ENCODE results near the gene COLEC12. TPM values are rescaled to one million over a fixed set of nuclear protein-coding genes. Genes with fewer than 3 reads are reported as not detected.

The COLEC12 gene
- total and polyA plus RNA-seq, 8 donors, result 32.9 to 124 (median 103) TPM

DNA sequence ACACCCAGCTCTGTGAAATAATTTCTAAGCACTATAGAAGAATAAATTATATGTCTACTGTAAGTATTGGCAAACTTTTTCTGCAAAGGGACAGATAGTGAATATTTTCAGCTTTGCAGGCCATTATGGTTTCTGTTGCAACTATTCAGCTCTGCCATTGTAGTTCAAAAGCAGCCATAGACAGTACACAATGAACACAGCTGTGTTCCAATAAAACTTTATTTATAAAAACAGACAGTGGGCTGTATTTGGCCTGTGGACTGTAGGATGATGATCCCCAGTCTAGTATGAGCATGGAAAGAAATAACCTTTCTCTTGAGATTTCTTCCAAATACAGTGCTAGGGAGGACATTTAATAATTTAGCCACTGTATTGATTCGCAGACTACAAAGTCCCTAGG, 197.5 kb downstream of the COLEC12 start:
- no peak overlapping the region for H3K27ac ChIP-seq
- H3K4me3 ChIP-seq, result no peak overlapping the region
- H3K36me3 ChIP-seq, result no peaks in the 10 kb centered on the region
- H3K9me3 ChIP-seq, result no peaks in the 10 kb centered on the region
- intact Hi-C loops (cut with DNase I), result loop anchor here in 1 of 2 donors (10.0 kb wide), 1 partner anchor 282 kb away; the partner anchor contains the start of gene CETN1
- H3K4me1 ChIP-seq, result no peaks in the 10 kb centered on the region
- TF ChIP-seq, protein P1, sequence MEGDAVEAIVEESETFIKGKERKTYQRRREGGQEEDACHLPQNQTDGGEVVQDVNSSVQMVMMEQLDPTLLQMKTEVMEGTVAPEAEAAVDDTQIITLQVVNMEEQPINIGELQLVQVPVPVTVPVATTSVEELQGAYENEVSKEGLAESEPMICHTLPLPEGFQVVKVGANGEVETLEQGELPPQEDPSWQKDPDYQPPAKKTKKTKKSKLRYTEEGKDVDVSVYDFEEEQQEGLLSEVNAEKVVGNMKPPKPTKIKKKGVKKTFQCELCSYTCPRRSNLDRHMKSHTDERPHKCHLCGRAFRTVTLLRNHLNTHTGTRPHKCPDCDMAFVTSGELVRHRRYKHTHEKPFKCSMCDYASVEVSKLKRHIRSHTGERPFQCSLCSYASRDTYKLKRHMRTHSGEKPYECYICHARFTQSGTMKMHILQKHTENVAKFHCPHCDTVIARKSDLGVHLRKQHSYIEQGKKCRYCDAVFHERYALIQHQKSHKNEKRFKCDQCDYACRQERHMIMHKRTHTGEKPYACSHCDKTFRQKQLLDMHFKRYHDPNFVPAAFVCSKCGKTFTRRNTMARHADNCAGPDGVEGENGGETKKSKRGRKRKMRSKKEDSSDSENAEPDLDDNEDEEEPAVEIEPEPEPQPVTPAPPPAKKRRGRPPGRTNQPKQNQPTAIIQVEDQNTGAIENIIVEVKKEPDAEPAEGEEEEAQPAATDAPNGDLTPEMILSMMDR (IDR thresholded peaks at IDR 0.05), result no peak
- DNase-seq, result no peak
- H3K27me3 ChIP-seq, result no peaks in the 10 kb centered on the region
- ATAC-seq, result no peak

DNA sequence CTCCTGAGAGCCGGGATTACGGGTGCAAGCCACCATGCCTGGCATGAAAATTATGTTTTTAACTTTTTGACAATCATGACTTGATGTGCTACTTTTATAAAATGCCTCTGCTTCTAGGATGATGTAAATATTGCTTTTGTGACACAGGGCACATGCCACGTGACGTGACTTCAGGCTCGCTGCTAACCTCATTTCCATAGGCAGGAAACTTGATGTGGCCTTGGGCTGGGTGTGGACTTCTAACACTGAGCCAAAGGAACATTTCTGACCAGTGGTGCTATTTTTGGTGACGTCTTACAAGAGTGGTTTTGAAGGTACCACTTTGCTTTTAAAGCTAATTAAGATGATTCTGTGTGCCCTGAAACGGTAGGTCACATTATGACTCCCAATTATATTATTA, 198.4 kb downstream of the COLEC12 start:
- H3K4me1 ChIP-seq, result no peaks in the 10 kb centered on the region

DNA sequence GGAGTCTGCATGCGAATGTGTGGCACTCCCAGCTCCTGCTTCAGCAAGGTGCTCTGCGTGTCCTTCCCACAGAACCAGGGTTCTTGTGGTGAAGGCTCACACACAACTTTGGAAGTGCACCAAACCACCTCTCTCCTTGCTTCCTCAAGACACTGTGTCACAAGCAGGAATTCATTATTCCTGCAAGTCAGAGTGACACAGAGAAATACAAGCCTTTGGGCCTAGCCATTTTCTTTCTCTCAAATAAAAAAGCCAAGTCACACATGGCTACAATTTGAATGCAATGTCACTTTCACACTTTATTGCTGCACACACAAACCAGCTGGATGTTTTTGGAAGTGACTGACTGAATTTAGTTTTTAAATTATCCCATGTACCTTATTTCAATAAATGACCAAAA, 202.6 kb downstream of the COLEC12 start:
- Histone ChIP-seq H3K27ac (no peak overlapping the region), H3K4me3 (no peak overlapping the region), H3K36me3 (no peaks in the 10 kb centered on the region), H3K27me3 (no peaks in the 10 kb centered on the region), H3K9me3 (no peaks in the 10 kb centered on the region), H3K4me1 (no peaks in the 10 kb centered on the region)
- DNase-seq (no peak), ATAC-seq (no peak)
- intact Hi-C loops (cut with DNase I), result loop anchor here in 1 of 2 donors (10.0 kb wide), 1 partner anchor 537 kb away; no protein-coding TSS in a partner anchor
- TF ChIP-seq, protein P1 (IDR thresholded peaks at IDR 0.05), result no peak

More for the DNA sequence above, 198.4 kb downstream of the COLEC12 start:
- ATAC-seq (no peak), DNase-seq (peak in 1 of 4 donors; percentile 21)
- Histone ChIP-seq H3K27me3 (no peaks in the 10 kb centered on the region), H3K36me3 (no peaks in the 10 kb centered on the region), H3K9me3 (no peaks in the 10 kb centered on the region), H3K4me3 (no peak overlapping the region), H3K27ac (no peak overlapping the region)
- intact Hi-C loops (cut with DNase I), result loop anchor here in 1 of 2 donors (10.0 kb wide), 1 partner anchor 283 kb away; the partner anchor contains the start of gene CETN1
- TF ChIP-seq, protein P1 (IDR thresholded peaks at IDR 0.05), result no peak

DNA sequence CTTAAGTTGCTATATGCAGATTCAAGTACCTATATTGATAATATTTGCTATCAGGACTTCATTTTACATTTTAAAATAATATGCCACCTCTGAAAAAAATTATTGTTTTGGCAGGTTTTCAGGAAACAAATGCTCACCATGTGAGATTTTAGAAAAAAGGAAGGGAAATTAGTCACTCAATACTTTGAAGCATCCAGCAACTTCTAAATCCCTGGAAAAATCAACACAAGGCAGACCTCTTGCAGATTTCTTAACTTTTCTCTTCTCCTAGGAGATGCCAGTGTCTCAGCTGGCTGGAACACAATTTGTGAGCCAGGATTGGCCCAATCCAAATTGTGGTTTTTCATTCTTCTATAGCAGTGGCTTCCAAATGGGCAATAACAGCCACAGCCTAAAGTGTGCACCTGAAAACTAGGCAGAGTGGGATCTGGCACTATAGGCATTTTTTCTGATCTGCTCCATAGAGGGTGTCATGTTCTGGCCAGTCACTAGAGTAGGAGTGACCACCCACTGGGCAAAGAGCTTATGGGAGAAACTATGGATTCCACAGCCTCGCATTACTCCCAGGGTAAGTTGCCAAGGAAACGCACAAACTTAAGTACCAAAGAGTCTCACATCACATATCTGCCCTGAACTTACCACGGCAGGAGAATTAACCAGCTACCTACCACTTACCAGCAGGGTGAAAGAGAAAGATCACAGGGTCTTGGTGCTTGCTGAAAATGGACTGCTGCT, 204.6 kb downstream of the COLEC12 start:
- no peak for ATAC-seq
- Histone ChIP-seq H3K4me1 (no peaks in the 10 kb centered on the region), H3K36me3 (no peaks in the 10 kb centered on the region), H3K27me3 (no peaks in the 10 kb centered on the region), H3K27ac (no peak overlapping the region), H3K9me3 (no peaks in the 10 kb centered on the region), H3K4me3 (no peak overlapping the region)
- intact Hi-C loops (cut with DNase I), result loop anchor here in 1 of 2 donors (10.0 kb wide), 1 partner anchor 539 kb away; no protein-coding TSS in a partner anchor
- TF ChIP-seq, protein P1 (IDR thresholded peaks at IDR 0.05), result no peak
- DNase-seq, result no peak

DNA sequence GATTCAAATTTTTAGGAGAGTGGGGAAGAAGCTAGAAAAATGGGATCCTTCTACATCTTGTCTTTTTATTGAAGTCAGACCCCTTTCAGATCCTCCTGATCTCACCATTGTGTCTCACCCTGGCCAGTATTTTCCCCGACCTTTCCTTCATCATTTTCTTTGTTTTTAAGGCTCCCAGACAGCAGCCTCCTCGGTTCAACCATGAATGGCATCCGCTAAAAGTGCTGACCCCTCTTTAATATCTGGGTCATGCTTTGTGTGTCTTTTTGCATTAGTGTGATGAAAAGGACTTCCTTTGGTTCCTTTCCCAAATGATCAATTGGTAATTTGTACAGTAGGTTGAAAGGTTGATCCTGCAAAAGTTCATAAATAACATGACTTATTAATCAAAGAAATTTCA, 205.9 kb downstream of the COLEC12 start:
- H3K27me3 ChIP-seq, result no peaks in the 10 kb centered on the region
- intact Hi-C loops (cut with DNase I), result loop anchor here in 1 of 2 donors (10.0 kb wide), 1 partner anchor 540 kb away; no protein-coding TSS in a partner anchor
- no peak for ATAC-seq
- DNase-seq, result no peak
- H3K36me3 ChIP-seq, result no peaks in the 10 kb centered on the region
- no peak overlapping the region for H3K27ac ChIP-seq
- no peaks in the 10 kb centered on the region for H3K9me3 ChIP-seq
- no peak overlapping the region for H3K4me3 ChIP-seq
- TF ChIP-seq, protein P1 (IDR thresholded peaks at IDR 0.05), result no peak
- H3K4me1 ChIP-seq, result no peaks in the 10 kb centered on the region
